ENCODE measurements around the gene HYCC1.

DNA sequence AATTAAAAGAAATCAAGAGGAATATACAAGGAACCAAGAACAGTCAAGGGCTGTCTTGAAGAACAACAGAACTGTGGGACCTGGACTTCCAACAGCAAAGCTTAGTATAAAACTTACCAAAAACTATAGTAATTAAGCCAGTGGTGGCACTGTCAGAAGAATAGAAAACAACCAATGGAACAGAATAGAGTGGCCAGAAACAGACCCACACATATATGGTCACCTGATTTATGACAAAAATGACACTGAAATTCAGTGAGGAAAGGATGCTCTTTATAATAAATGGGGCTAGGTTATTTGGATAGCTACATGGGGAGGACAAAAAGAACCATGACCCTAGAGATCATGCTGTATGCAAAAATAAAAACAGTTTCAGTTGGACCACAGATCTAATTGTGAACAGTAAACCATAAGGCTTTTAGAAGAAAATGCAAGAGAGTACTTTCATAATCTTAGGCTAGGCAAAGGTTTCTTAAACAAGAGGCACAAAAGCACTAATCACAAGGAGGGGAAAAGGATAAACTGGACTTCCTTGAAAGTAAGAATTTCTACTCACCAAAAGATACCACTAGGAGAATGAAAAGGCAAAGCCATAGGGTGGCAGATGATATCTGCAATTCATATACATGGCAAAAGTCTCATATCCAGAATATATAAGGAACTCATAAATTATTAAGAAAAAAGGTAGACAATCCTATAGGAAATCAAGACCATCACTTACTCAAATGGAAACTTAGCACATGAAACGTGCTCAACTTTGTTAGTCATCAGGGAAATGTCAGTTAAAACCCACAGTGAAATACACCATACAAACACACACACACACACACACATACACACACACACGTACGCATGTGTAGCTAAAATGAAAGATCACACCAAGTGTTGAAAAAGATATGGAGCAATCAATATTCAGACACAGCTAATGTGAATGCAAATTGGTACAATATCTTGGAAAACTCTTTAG is 20.8 kb downstream of the HYCC1 start:
- TF ChIP-seq CTCF (optimal IDR thresholded peaks at IDR 0.05 in 1 of 3, IDR thresholded peaks at IDR 0.05 in 1 of 3, conservative IDR thresholded peaks at IDR 0.05 in 1 of 3; ENCODE audit: extremely low read depth in 1 of 3, insufficient read depth in 2 of 3, low read length in 3 of 3) (no peak), EZH2 (IDR thresholded peaks at IDR 0.05; ENCODE audit: low read length) (no peak)
